Esophagus (tissue), 2 donors: ENCODE data around the gene BMERB1. TPM values are rescaled to one million over a fixed set of nuclear protein-coding genes. Genes with fewer than 3 reads are reported as not detected.
"Not testable (repeated sequence)": the region's sequence is repeated elsewhere in the genome, so short reads cannot be mapped to it uniquely, and the experiment has no call there.

Experiments
- H3K27ac ChIP-seq, 2 donors: one replicate each; pipeline ENCODE4 v1.5.1; 2013; ENCODE audit warnings: low read depth in 2 of 2, mild to moderate bottlenecking in 2 of 2, inconsistent platforms in 1 of 2, low read length in 1 of 2, moderate library complexity in 1 of 2
- H3K27me3 ChIP-seq, 2 donors: one replicate each; pipeline ENCODE4 v1.6.1; 2013; ENCODE audit warnings: low read length in 2 of 2, control low read depth in 1 of 2, mild to moderate bottlenecking in 1 of 2; ENCODE audit not compliant: insufficient read depth in 2 of 2, control insufficient read depth in 1 of 2
- H3K36me3 ChIP-seq, 2 donors: one replicate each; pipeline ENCODE4 v1.6.1; 2013; ENCODE audit warnings: low read length in 1 of 2; ENCODE audit not compliant: control insufficient read depth in 2 of 2, insufficient read depth in 2 of 2
- H3K4me1 ChIP-seq, 2 donors: one replicate each; pipeline ENCODE4 v1.6.1; 2013; ENCODE audit warnings: low read length in 1 of 2; ENCODE audit not compliant: control insufficient read depth in 2 of 2, insufficient read depth in 2 of 2
- H3K4me3 ChIP-seq, 2 donors: one replicate each; pipeline ENCODE4 v1.5.1; 2013; ENCODE audit warnings: low read length in 2 of 2, mild to moderate bottlenecking in 2 of 2, low read depth in 1 of 2, moderate library complexity in 1 of 2
- H3K9me3 ChIP-seq, 2 donors: one replicate each; pipeline ENCODE4 v1.6.1; 2013; ENCODE audit warnings: mild to moderate bottlenecking in 2 of 2, low read depth in 1 of 2, low read length in 1 of 2, moderate library complexity in 1 of 2; ENCODE audit not compliant: control insufficient read depth in 2 of 2, insufficient read depth in 1 of 2
- WGBS, 2 donors: extraction: QIAGEN DNeasy Blood & Tissue Kit; methylation state at CpG; one replicate each; pipeline ENCODE4 v1.1.7; 2013; 5-methylcytosine and 5-hydroxymethylcytosine counted together
- polyA plus RNA-seq, 2 donors: library from polyadenylated mRNA; stranded (reverse); fragments of 200-250 nt; gene quantifications; one replicate each; pipeline ENCODE4 v1.2.3, GENCODE V29; 2013
- donor health status: healthy with polysubstance abuse.
- donor health status: Bipolar disorder and iron deficiency.

Gene BMERB1
- polyA plus RNA-seq, 2 donors: 2.4 to 9.5 TPM

- Histone ChIP-seq H3K27ac (no peak overlapping the region), H3K4me1 (no peaks in the 10 kb centered on the region), H3K4me3 (no peak overlapping the region), H3K27me3 (no peaks in the 10 kb centered on the region), H3K9me3 (no peaks in the 10 kb centered on the region), H3K36me3 (peaks cover 41 to 44% of the 10 kb centered on the region in 2 donors)
- 92 to 94% methylated on average over 21 of the region's 21 CpGs for WGBS, 2 donors
These were observed 165.1 kb downstream of the BMERB1 start for GRCh38 chr16:15599303-15600070.

- Histone ChIP-seq H3K4me3 (no peak overlapping the region), H3K36me3 (peaks cover 44 to 53% of the 10 kb centered on the region in 2 donors), H3K27me3 (no peaks in the 10 kb centered on the region), H3K27ac (no peak overlapping the region), H3K4me1 (peaks cover 0 to 5% of the 10 kb centered on the region in 2 donors), H3K9me3 (no peaks in the 10 kb centered on the region)
- 87 to 90% methylated on average over 9 of the region's 9 CpGs for WGBS, 2 donors
These were observed 167.0 kb downstream of the BMERB1 start for GRCh38 chr16:15601212-15601879.

- WGBS, 2 donors: 95 to 97% methylated on average over 23 of the region's 23 CpGs
- no peak overlapping the region for H3K4me3 ChIP-seq
- no peaks in the 10 kb centered on the region for H3K9me3 ChIP-seq
- peaks cover 3 to 5% of the 10 kb centered on the region in 2 donors for H3K4me1 ChIP-seq
- peaks cover 43 to 57% of the 10 kb centered on the region in 2 donors for H3K36me3 ChIP-seq
- H3K27me3 ChIP-seq: no peaks in the 10 kb centered on the region
- no peak overlapping the region for H3K27ac ChIP-seq
These were observed 168.1 kb downstream of the BMERB1 start for GRCh38 chr16:15602285-15603044.

GRCh38 chr16:15604460-15605440 is 170.4 kb downstream of the BMERB1 start:
- peaks cover 3 to 5% of the 10 kb centered on the region in 2 donors for H3K4me1 ChIP-seq
- H3K27me3 ChIP-seq: no peaks in the 10 kb centered on the region
- H3K27ac ChIP-seq: peak overlapping the region in 1 of 2 donors; percentile 18
- H3K9me3 ChIP-seq: no peaks in the 10 kb centered on the region
- peaks cover 37 to 40% of the 10 kb centered on the region in 2 donors for H3K36me3 ChIP-seq
- 76 to 79% methylated on average over 14 of the region's 14 CpGs for WGBS, 2 donors
- no peak overlapping the region for H3K4me3 ChIP-seq

- H3K36me3 ChIP-seq: peaks cover 37% of the 10 kb centered on the region in 2 donors
- no peak overlapping the region for H3K4me3 ChIP-seq
- no peak overlapping the region for H3K27ac ChIP-seq
- WGBS, 2 donors: 80 to 87% methylated on average over 13 of the region's 13 CpGs
- no peaks in the 10 kb centered on the region for H3K27me3 ChIP-seq
- peaks cover 3 to 5% of the 10 kb centered on the region in 2 donors for H3K4me1 ChIP-seq
- no peaks in the 10 kb centered on the region for H3K9me3 ChIP-seq
These were observed 171.6 kb downstream of the BMERB1 start for GRCh38 chr16:15605839-15606517.

- Histone ChIP-seq H3K4me3 (no peak overlapping the region), H3K36me3 (peaks cover 31 to 33% of the 10 kb centered on the region in 2 donors), H3K27ac (peak overlapping the region in 1 of 2 donors; percentile 20), H3K27me3 (no peaks in the 10 kb centered on the region), H3K4me1 (peaks cover 3 to 5% of the 10 kb centered on the region in 2 donors), H3K9me3 (no peaks in the 10 kb centered on the region)
- WGBS, 2 donors: 92 to 94% methylated on average over 5 of the region's 5 CpGs
These were observed 172.3 kb downstream of the BMERB1 start for GRCh38 chr16:15606518-15607220.

- 91 to 93% methylated on average over 12 of the region's 12 CpGs for WGBS, 2 donors
- not testable (repeated sequence) for H3K27ac ChIP-seq, H3K4me3 ChIP-seq, H3K9me3 ChIP-seq, H3K4me1 ChIP-seq, H3K27me3 ChIP-seq
- H3K36me3 ChIP-seq: peaks cover 31 to 35% of the 10 kb centered on the region in 2 donors
These were observed 172.9 kb downstream of the BMERB1 start for GRCh38 chr16:15607221-15607699.
